Measurements from ENCODE around the gene HDC. TPM values are rescaled to one million over a fixed set of nuclear protein-coding genes. Genes with fewer than 3 reads are reported as not detected.

Gene HDC
- total RNA-seq, 1 experiment from 2014 or later: not detected

DNA sequence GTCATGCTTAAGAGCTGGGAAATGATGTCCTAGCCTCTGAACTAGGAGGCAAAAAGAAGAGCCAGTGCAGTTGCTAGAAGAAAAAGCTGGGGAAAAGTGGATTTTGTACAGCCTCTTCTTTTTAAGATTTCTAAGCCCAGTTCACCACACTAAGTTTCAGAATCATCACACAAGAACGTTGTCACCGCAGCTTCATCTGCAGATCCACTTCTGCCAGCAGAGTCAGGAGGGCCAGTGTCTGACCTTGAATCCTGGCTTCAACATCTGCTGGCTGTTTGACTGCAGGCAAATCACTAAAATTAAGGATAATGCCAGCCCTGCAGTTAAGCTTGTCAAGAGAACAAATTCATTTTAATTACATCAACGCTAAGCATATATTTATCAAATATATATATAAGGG lies 36.2 kb downstream of the HDC start:
- Histone ChIP-seq H3K4me2 (ENCODE audit: low read length) (no peak overlapping the region), H3K27ac (ENCODE audit: low read depth, low read length) (no peak overlapping the region), H3K36me3 (ENCODE audit: control insufficient read depth in 1 of 2, insufficient read depth in 2 of 2, low read length in 2 of 2) (no peaks in the 10 kb centered on the region; a peak in 1 of 4 replicates), H3K9ac (ENCODE audit: low read length) (no peak overlapping the region), H4K20me1 (ENCODE audit: insufficient read depth) (no peaks in the 10 kb centered on the region), H3K4me1 (ENCODE audit: control insufficient read depth in 1 of 2, insufficient read depth in 2 of 2, low read length in 2 of 2) (no peaks in the 10 kb centered on the region), H3K9me3 (ENCODE audit: control insufficient read depth in 1 of 2, insufficient read depth in 1 of 2, low read depth in 1 of 2, low read length in 2 of 2) (no peaks in the 10 kb centered on the region), H3K27me3 (ENCODE audit: insufficient read depth, low read length) (no peaks in the 10 kb centered on the region), H3K4me3 (replicated peaks in 1 of 2; ENCODE audit: low read depth in 1 of 2, low read length in 2 of 2) (no peak overlapping the region), H3K79me2 (ENCODE audit: insufficient read depth, low read length) (no peaks in the 10 kb centered on the region), H2AFZ (ENCODE audit: low read depth, low read length, poor library complexity, severe bottlenecking) (no peak overlapping the region), H3K9me2 (ENCODE audit: insufficient read depth) (no peaks in the 10 kb centered on the region)
- BruUV-seq (replicated peaks): no TSS peak
- POLR2A ChIA-PET: no interaction called here
- intact Hi-C loops (cut with micrococcal nuclease): no loop called here
- CTCF ChIA-PET: no interaction called here
- DNase-seq (ENCODE audit: low read depth, low spot score) (no peak), ATAC-seq (no peak)
- RAD21 ChIA-PET (ENCODE audit: low non-redundant PET in 1 of 2, low total read pairs in 2 of 2, uncharacterized antibody in 2 of 2, unreplicated experiment in 2 of 2): no interaction called here
- TF ChIP-seq ATF3 (IDR thresholded peaks at IDR 0.05) (no peak), SIN3A (IDR thresholded peaks at IDR 0.05; ENCODE audit: low read depth) (no peak), TCF7L2 (IDR thresholded peaks at IDR 0.05; ENCODE audit: borderline replicate concordance, extremely low read depth, insufficient read depth, insufficient read length) (no peak), EGR1 (IDR thresholded peaks at IDR 0.05; ENCODE audit: low read depth) (no peak), SP1 (IDR thresholded peaks at IDR 0.05; ENCODE audit: low read depth) (no peak)
- TF ChIP-seq, protein P1, sequence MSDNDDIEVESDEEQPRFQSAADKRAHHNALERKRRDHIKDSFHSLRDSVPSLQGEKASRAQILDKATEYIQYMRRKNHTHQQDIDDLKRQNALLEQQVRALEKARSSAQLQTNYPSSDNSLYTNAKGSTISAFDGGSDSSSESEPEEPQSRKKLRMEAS (IDR thresholded peaks at IDR 0.05): no peak

GRCh38 chr15:50228866-50229265 lies 36.7 kb downstream of the HDC start:
- no peaks in the 10 kb centered on the region for H3K9me2 ChIP-seq (ENCODE audit: insufficient read depth)
- CTCF ChIA-PET: no interaction called here
- no peak for ATAC-seq
- no peaks in the 10 kb centered on the region for H3K79me2 ChIP-seq (ENCODE audit: insufficient read depth, low read length)
- POLR2A ChIA-PET: no interaction called here
- TF ChIP-seq EZH2phosphoT487 (IDR thresholded peaks at IDR 0.05; ENCODE audit: borderline replicate concordance) (no peak), SRF (IDR thresholded peaks at IDR 0.05; ENCODE audit: low read depth) (no peak), EZH2 (IDR thresholded peaks at IDR 0.05) (no peak), SP1 (IDR thresholded peaks at IDR 0.05; ENCODE audit: low read depth) (no peak), FOSL1 (IDR thresholded peaks at IDR 0.05; ENCODE audit: low read depth) (no peak)
- RAD21 ChIA-PET (ENCODE audit: low non-redundant PET in 1 of 2, low total read pairs in 2 of 2, uncharacterized antibody in 2 of 2, unreplicated experiment in 2 of 2): no interaction called here
- no peaks in the 10 kb centered on the region for H3K9me3 ChIP-seq (ENCODE audit: control insufficient read depth in 1 of 2, insufficient read depth in 1 of 2, low read depth in 1 of 2, low read length in 2 of 2)
- no peaks in the 10 kb centered on the region; a peak in 1 of 4 replicates for H3K36me3 ChIP-seq (ENCODE audit: control insufficient read depth in 1 of 2, insufficient read depth in 2 of 2, low read length in 2 of 2)
- no peak overlapping the region for H3K9ac ChIP-seq (ENCODE audit: low read length)
- DNase-seq (ENCODE audit: low read depth, low spot score): no peak
- no peak overlapping the region for H3K4me3 ChIP-seq (replicated peaks in 1 of 2; ENCODE audit: low read depth in 1 of 2, low read length in 2 of 2)
- no peak overlapping the region for H3K4me2 ChIP-seq (ENCODE audit: low read length)
- H4K20me1 ChIP-seq (ENCODE audit: insufficient read depth): no peaks in the 10 kb centered on the region
- H2AFZ ChIP-seq (ENCODE audit: low read depth, low read length, poor library complexity, severe bottlenecking): no peak overlapping the region
- BruUV-seq (replicated peaks): no TSS peak
- H3K4me1 ChIP-seq (ENCODE audit: control insufficient read depth in 1 of 2, insufficient read depth in 2 of 2, low read length in 2 of 2): no peaks in the 10 kb centered on the region
- intact Hi-C loops (cut with micrococcal nuclease): no loop called here
- no peaks in the 10 kb centered on the region for H3K27me3 ChIP-seq (ENCODE audit: insufficient read depth, low read length)
- no peak overlapping the region for H3K27ac ChIP-seq (ENCODE audit: low read depth, low read length)
